ENCODE measurements around the gene OR7A10. TPM values are rescaled to one million over a fixed set of nuclear protein-coding genes. Genes with fewer than 3 reads are reported as not detected.

The OR7A10 gene
- total RNA-seq, 1 donor from 2014 or later, result not detected

DNA sequence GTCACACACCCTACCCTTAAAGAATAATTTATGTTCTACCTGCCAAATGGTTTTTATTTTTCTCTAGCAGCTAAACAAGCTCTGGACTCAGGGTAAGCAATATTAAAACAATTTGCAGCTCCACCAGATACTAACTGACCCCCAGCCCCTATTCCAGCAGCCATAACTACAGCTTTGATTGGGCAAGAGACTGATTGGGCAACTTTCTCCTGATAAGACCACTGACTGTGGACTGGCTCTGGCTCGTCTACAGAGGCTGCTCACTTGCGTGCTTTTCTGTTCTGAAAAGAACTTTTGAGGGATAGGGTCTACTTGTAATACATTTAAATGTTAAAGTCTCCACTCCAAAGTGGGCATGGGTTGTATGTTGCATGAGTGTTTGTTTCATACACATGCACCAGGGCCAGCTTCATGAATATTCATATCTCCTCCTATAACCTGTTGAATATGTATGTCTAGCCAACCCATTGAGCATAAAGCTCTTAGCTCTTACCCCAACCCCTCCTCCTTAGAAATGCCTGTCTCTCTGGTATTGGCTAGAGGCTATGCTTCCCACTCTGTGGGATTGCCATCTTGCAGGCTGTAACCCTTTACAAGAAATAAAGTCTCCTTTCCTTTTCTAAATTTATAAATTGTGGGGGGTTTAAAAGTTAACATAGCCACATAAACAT is 33.6 kb downstream of the OR7A10 start:
- Histone ChIP-seq H2AFZ (replicated peaks) (no peak overlapping the region), H4K20me1 (ENCODE audit: low read depth) (no peaks in the 10 kb centered on the region), H3K4me2 (no peak overlapping the region), H3K9ac (no peak overlapping the region), H3K79me2 (ENCODE audit: low read depth) (no peaks in the 10 kb centered on the region), H3K27me3 (no peaks in the 10 kb centered on the region), H3K27ac (no peak overlapping the region), H3K4me3 (no peak overlapping the region), H3K36me3 (no peaks in the 10 kb centered on the region), H3F3A (ENCODE audit: low read depth) (no peaks in the 10 kb centered on the region), H3K4me1 (no peaks in the 10 kb centered on the region), H3K9me3 (ENCODE audit: low read depth) (no peaks in the 10 kb centered on the region)
- no peak overlapping the region for H3K27ac Mint-ChIP-seq
- no peaks in the 10 kb centered on the region for H3K9me3 Mint-ChIP-seq
- DNase-seq (ENCODE audit: low spot score), result no peak
- TF ChIP-seq EZH2phosphoT487 (IDR thresholded peaks at IDR 0.05) (no peak), EZH2 (IDR thresholded peaks at IDR 0.05) (no peak)
- TF ChIP-seq, protein P1, sequence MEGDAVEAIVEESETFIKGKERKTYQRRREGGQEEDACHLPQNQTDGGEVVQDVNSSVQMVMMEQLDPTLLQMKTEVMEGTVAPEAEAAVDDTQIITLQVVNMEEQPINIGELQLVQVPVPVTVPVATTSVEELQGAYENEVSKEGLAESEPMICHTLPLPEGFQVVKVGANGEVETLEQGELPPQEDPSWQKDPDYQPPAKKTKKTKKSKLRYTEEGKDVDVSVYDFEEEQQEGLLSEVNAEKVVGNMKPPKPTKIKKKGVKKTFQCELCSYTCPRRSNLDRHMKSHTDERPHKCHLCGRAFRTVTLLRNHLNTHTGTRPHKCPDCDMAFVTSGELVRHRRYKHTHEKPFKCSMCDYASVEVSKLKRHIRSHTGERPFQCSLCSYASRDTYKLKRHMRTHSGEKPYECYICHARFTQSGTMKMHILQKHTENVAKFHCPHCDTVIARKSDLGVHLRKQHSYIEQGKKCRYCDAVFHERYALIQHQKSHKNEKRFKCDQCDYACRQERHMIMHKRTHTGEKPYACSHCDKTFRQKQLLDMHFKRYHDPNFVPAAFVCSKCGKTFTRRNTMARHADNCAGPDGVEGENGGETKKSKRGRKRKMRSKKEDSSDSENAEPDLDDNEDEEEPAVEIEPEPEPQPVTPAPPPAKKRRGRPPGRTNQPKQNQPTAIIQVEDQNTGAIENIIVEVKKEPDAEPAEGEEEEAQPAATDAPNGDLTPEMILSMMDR (IDR thresholded peaks at IDR 0.05), result no peak
- H3K36me3 Mint-ChIP-seq, result no peaks in the 10 kb centered on the region
- H3K27me3 Mint-ChIP-seq (ENCODE audit: insufficient read depth, low read depth), result peaks cover 4% of the 10 kb centered on the region
- H3K4me1 Mint-ChIP-seq, result no peaks in the 10 kb centered on the region
- no peak overlapping the region for H3K4me3 Mint-ChIP-seq

DNA sequence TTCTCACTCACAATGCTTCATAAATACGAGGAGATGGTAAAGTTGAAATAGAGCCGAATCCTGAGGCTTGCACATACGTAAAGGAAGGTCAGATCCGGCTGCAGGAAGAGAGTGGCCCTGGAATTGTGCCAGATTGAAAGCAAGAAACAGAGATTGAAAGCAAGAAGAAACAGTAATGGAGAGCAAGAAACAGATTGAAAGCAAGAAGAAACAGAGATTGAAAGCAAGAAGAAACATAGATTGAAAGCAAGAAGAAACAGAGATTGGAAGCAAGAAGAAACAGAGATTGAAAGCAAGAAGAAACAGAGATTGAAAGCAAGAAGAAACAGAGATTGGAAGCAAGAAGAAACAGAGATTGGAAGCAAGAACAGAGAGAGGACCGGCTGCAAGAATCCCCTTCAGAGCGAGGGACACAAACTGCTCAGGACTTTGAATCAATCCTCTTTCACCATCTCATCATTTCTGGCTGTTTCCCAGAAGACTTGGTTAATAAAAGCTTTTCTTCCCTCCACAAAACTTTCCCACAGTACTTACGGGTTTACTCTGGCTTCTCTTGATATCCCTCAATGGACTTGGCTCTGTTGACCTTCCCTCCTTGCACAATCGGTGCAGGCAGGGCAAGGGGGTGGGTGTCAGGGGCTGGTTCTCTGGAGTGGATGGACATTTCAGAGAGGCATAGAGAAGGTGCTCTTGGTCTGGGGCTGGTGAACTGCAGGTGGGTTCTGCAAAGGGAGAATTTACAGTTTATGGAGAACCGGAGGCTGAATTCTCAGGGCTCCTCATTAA is 39.3 kb downstream of the OR7A10 start:
- no peak overlapping the region for H3K4me3 ChIP-seq
- no peak for DNase-seq (ENCODE audit: low spot score)
- Mint-ChIP-seq H3K27me3 (ENCODE audit: insufficient read depth, low read depth) (peaks cover 3% of the 10 kb centered on the region), H3K9me3 (no peaks in the 10 kb centered on the region), H3K4me3 (no peak overlapping the region), H3K36me3 (no peaks in the 10 kb centered on the region), H3K4me1 (no peaks in the 10 kb centered on the region), H3K27ac (no peak overlapping the region)
- H4K20me1 ChIP-seq (ENCODE audit: low read depth), result no peaks in the 10 kb centered on the region
- H3F3A ChIP-seq (ENCODE audit: low read depth), result no peaks in the 10 kb centered on the region
- H3K36me3 ChIP-seq, result no peaks in the 10 kb centered on the region
- no peak overlapping the region for H3K9ac ChIP-seq
- H3K27me3 ChIP-seq, result no peaks in the 10 kb centered on the region
- H3K9me3 ChIP-seq (ENCODE audit: low read depth), result peaks cover 4% of the 10 kb centered on the region
- no peaks in the 10 kb centered on the region for H3K79me2 ChIP-seq (ENCODE audit: low read depth)
- H2AFZ ChIP-seq (replicated peaks), result no peak overlapping the region
- TF ChIP-seq EZH2phosphoT487 (IDR thresholded peaks at IDR 0.05) (no peak), EZH2 (IDR thresholded peaks at IDR 0.05) (no peak)
- TF ChIP-seq, protein P1 (IDR thresholded peaks at IDR 0.05), result no peak
- H3K4me2 ChIP-seq, result no peak overlapping the region
- H3K4me1 ChIP-seq, result no peaks in the 10 kb centered on the region
- H3K27ac ChIP-seq, result no peak overlapping the region

DNA sequence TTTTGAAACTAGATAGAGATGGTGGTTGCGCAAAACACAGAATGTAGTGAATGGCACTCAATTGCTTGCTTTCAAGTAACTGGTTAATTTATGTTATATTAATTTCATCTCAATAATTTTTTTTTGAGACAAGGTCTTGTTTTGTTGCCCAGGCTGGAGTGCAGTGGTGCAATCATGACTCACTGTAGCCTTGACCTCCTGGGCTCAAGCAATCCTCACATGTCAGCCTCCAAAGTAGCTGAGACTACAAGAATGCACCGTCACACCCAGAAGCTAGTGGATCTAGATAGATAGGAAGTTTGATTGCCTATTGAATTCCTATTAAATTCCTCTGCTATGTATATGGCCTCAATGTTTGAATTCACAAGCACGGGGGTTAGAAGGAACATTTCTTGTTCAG is 44.0 kb downstream of the OR7A10 start:
- Mint-ChIP-seq H3K27ac (no peak overlapping the region), H3K9me3 (no peaks in the 10 kb centered on the region), H3K4me3 (no peak overlapping the region), H3K27me3 (ENCODE audit: insufficient read depth, low read depth) (peaks cover 2% of the 10 kb centered on the region), H3K36me3 (no peaks in the 10 kb centered on the region), H3K4me1 (no peaks in the 10 kb centered on the region)
- Histone ChIP-seq H3K9me3 (ENCODE audit: low read depth) (peaks cover 4% of the 10 kb centered on the region), H3K4me1 (no peaks in the 10 kb centered on the region), H3K4me2 (no peak overlapping the region), H3F3A (ENCODE audit: low read depth) (no peaks in the 10 kb centered on the region), H3K36me3 (no peaks in the 10 kb centered on the region), H3K4me3 (no peak overlapping the region), H3K79me2 (ENCODE audit: low read depth) (no peaks in the 10 kb centered on the region), H3K9ac (no peak overlapping the region), H2AFZ (replicated peaks) (no peak overlapping the region), H4K20me1 (ENCODE audit: low read depth) (no peaks in the 10 kb centered on the region), H3K27ac (no peak overlapping the region), H3K27me3 (no peaks in the 10 kb centered on the region)
- TF ChIP-seq EZH2 (IDR thresholded peaks at IDR 0.05), result no peak
- TF ChIP-seq, protein P1 (IDR thresholded peaks at IDR 0.05), result no peak
- TF ChIP-seq EZH2phosphoT487 (IDR thresholded peaks at IDR 0.05), result no peak
- no peak for DNase-seq (ENCODE audit: low spot score)

All from neural progenitor cell (in vitro differentiated cells).